ENCODE measurements around the gene RHOT2.
A peak's percentile ranks its signal among the peaks of the same experiment; 100 is the strongest.

- TF ChIP-seq POLR2A (conservative IDR thresholded peaks at IDR 0.05) (peak; percentile 67), KDM1A (IDR thresholded peaks at IDR 0.05) (no peak), ELF1 (tag; IDR thresholded peaks at IDR 0.05) (no peak), NRF1 (conservative IDR thresholded peaks at IDR 0.05 in 1 of 2, IDR thresholded peaks at IDR 0.05 in 1 of 2) (peak; percentile 60 to 71), PATZ1 (CRISPR knock-in tag; IDR thresholded peaks at IDR 0.05; ENCODE audit: borderline replicate concordance) (no peak), ZBTB1 (CRISPR knock-in tag; IDR thresholded peaks at IDR 0.05; ENCODE audit: borderline replicate concordance, low read depth) (no peak)
Measured at GRCh38 chr16:683396-684070, 15.6 kb downstream of the RHOT2 start.

All from K562 (cell line).